GM19395 (cell line): ENCODE measurements around the gene MGLL.

Experiments used
- ATAC-seq: cut with Tn5 transposase; IDR thresholded peaks from one replicate; pipeline ENCODE4 v1.9.1; 2021; ENCODE audit warnings: mild to moderate bottlenecking, moderate library complexity; ENCODE audit not compliant: unreplicated experiment

The MGLL gene

DNA sequence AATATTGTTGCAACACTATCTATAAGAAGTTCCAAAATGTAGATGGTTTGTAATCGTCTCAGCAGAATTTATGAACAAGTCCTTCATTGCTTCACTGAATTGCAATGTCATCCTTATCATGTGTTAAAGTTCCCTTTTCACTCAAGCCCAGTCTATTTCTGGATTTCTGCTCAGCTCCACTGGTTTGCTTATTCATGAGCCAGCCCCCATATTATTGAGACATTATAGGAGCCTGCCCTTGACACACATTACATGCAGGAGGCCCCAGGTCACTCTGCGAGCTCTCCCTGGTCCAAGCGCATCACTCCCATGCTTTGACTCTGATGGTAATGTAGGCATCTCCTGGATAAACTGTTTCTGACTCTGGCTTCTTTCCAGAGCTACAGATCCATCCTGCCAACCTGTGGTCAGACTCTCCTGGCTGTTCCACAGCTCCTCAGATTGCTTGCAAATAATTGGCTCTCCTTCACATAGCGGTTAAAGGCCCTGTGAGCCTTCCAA lies 92.7 kb downstream of the MGLL start:
- ATAC-seq, result no peak

DNA sequence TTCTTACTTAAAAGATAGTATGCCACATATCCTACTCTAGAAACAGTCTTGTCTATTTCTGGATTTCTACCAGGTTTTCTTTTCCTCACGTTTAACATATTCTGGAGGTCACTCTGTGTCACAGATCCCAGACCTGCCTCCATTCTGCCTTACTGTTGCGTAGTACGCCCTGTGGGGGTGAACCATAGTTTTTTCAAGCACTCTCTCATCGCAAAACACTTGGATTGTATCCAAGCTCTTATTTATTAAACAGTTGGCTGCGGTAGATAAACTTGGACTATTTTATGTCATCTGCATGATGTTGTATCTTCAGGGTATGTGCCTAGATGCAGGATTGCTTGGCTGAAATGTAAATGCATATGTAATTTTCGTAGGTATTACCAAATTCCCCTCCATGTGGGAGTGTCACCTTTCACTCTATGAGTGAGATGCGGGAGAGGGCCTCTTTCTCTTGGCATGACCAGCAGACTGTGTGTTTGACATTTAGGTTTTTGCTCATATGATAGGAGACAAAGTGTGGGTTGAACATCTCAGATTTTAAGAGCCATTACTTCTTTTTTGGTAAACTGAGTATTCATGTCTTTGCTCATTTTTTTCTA lies 93.8 kb downstream of the MGLL start:
- no peak for ATAC-seq

DNA sequence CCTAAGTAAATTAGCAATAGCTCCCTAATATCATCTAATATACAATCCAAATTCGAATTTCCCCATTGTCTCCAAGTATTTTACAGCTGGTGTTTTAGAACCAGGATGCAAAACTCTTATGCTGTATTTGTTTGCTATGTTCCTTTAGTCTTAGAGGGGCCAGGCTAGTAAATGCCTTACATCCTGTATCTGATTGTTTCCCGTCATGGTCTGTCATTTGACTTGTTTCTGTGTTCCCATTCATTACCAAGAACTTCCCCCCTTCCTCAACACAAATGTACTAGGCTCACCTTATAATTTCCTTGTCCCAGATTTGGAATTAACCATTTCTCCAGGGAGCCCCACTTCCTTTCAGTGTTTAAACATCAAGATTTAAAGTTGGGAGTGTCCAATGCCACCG lies 95.4 kb downstream of the MGLL start:
- ATAC-seq, result no peak

DNA sequence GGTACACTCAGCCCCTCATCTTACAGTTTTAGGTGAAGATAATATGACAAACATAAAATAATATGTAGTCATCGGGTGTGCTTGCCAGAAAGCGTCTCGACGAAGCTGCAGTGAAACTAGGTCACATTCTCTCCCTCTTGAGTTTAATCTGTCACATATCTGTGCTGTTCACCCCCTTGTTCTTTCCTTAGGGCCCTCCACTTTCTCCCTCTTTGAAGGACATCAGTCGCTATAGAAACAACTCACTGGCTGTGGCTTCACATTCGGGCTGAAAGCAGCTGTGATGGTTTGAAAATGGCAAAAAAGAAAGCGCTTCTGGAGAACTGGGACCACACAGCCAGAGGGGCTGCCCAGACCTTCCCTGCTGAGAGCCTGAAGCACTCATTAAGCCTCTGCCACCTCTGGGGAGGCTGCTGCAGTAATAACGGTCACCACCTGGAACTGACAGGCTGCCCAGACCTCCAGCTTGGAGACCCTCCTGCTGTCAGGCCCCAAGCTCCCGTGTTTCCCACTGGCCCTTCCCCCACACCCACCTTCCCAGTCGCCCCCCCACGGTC lies 99.2 kb downstream of the MGLL start:
- no peak for ATAC-seq

DNA sequence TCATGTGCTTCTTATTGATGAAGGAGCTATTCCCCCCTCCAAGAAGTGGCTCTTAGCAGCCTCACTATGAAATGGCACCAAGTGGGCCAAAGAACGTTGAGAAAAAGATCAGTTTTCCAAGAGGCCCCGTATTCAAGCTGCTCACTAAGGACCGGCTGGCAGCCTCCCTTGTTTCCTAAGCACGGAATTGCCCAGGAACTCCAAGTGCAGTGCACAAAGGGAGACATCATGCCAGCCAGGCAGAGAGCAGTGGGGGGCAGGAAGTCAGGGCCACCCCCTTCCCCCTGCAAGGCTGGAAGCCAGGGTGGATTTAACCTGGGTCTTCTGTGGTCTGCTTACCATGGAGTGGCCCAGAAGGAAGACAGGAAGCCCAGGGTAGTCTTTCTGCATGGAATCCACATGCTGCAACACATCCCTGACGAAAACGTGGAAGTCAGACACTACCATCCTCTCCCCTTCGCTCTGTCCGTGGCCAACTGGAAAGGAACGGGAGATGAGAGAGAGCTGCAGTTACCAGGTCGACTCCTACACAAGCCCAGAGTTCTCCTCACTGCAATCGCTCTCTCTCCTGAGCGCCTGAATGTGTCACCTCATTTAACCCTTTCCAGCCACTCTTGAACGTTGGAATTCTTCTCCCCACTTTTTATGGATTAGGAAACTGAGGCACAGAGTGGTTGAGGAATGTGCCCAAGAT lies 100.1 kb downstream of the MGLL start:
- no peak for ATAC-seq

DNA sequence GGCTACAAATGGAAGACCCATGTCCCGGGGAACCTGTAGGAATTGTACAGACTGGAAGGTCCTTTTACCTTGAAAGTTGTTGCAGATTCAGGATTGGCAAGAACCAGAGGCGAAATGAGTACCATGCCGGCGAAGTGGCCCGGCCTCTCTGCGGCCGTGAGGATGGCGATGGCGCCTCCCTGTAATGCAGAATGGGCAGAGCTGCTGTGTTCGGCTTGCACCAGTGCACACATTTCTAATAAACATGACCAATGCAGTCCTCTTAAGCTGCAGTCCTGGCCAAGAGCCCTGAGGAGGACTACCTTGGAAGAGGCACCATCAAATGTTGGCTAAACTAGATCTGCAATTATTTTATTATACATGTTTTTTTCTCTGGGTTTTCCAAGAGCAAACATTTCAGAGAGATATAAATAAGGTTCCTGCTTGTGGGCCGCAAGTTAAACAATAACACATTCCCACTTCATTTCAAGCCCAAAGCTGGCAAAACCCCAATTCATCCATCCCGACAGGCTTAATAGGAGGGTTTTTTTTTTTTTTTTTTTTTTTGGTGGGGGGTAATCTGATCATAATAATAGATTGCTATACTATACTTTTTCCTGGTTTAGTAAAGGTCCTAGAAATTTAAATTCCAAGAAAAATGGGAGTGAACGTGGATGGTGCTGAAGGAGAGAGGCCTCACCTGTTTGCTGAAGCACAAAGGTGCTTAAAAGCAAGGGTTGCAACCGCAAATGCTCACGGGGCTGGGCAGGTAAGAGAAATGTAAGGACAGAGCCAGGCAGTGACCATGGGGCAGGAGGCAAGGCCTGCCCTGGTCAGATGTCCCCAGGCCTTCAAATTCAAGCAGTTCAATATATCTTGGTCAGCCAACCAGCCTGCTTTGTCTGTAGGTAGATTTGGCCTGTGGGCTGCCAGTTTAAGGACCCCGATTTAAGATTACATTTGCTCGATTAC lies 101.1 kb downstream of the MGLL start:
- ATAC-seq, result no peak

DNA sequence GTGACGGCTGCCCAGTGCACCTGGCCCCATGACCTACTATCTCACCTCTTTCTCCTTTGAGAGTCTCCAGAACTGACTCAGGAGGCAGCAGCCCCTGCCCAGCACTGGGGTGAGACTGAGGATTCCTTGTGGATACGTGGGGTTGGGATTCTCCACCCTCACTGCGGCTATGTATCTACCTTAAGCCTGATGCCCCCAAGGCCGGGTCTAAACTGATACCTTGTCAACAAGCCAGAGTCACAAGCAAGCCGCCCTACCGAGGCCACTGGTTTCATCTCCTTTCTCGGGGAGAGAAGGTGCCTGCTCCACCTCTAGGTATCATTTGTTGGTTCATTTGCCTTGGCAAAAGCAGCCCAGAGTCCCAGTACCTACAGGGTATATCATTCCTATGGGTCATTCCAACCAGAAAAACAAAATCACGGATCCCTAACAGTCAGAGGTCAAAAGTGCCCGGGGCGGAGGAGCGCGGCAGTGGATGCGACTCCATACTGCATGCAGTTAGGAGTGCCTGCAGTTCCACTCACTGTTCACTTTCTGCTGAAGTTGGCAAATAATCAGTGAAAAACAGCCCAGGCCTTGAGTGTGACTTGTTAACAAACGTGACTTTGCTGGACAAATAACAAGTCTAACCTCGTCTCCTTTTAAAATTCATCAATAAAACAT lies 102.0 kb downstream of the MGLL start:
- ATAC-seq, result no peak

DNA sequence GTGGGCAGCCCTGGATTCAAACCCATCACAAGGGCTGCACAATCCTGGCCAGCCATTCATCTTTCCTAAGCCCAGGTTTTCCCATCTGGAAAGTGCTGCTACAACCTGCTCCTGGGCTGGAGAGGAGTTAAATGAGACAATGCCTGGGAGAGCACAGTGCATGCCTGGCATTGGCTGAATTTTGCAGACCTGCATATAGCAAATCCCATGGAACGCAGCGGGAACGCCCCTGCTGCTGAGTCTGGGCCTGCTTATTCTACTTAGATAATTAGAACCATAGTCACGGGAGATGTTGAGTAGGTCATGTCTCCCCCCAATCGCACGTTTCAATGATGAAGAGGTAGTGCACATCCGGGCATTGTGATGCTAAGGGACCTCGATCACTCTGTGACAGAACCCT lies 102.9 kb downstream of the MGLL start:
- no peak for ATAC-seq

DNA sequence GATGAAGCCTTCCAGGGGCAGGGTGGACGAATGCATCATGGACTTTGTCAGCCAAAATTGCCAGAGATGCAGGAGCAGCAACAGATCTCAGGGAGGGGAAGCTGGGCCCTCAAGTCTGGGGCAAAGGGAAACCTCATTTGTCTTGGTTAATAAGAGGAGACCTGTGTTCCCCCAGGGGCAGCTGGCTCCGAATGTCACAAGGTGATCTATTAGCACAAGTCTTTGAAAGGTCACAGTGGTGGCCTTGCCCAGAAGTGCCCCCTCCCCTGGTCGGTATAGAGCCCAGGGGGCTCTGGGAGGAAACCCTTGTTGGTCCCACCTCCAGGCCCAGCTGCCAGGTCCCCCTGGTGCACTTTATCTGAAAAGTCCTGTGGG lies 103.4 kb downstream of the MGLL start:
- ATAC-seq, result no peak

DNA sequence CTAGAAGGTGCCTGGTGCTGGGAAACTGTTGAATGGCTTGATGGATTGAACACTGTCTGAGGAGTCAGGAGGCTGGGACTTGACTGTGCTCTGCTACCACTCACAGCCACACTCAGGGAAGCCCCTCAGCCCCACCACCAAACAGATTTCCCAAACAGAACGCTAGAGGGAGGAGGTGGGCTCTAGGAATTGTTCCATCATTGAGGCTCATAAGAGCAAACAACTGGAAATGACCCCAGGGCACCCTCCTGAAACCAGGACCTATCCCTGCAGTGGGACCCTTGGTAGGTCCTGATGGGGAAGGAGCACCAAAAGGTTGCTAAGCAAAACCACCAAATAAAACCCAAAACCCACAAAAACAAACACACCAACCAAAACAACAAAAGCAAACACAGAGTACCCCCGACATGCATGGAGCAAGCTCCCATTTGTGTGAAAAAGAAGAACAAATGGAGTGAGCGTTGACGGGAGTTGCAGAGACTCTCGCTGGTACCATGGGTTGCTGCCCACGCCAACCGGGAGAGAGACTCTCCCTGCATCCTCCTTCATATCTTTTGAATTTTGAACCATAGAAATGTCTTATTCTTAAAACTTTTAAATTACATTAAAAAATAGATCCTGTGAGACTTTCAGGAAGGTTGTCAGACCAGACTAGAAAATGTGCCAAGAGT lies 103.9 kb downstream of the MGLL start:
- no peak for ATAC-seq

DNA sequence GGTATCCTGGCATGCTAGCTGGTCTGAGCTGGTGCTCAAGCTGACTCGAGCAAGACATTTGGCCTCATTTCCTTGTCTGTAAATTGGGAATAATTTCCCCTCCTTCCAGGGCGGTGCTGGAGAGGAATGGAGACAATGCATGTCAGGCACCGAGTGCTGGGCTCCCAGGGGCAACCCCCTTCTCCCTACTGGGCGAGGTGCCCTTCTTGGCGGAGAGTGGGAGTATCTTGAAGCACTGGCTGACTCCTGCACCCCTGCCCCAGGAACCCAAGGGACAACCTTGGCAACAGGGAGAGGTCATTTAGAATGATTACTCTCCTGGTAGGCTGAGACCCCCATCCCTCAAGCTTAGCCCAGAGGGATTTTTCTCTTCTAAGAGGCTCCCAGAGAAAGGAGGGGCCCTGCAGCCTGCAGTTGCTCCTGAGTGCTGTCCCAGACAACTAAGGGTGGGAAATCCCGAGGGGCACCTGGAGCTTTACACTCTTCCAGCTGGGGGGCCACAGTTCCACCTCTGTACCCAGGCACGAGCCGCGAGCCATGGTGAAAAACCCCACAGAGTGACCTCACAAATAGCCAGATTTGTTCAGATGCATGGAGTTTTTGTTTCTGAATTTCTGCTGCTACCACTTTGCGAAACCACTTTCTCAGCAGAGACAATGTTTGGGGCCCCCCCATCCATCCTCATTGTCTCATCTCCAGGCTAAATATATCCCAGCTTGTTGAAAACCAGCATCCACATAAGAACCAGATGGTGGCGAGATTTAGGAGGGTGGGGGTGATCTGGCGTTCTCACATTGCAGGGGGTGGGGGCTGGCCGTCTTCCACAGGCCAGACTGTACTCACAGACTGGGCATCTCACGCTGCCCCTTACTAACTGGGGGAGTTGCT lies 104.7 kb downstream of the MGLL start:
- no peak for ATAC-seq

DNA sequence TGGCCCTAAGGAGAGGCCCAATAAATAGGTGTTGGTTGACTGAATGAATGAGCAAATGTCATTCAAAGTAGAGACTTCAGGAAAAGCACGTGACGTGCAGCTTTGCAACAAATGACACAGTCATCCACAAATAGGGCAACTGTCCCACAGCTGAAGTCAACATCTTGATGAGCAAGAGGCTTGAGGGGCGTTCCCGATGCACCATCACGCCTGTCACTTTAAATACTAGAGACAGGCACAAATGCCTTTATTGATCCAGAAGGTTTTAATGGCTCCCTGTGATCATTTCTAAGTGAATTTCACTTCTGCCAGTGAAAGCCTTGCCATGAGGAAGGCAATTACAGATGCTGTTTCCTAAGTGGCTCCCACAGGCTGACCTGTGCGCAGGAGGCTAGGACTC lies 105.9 kb downstream of the MGLL start:
- ATAC-seq, result no peak

DNA sequence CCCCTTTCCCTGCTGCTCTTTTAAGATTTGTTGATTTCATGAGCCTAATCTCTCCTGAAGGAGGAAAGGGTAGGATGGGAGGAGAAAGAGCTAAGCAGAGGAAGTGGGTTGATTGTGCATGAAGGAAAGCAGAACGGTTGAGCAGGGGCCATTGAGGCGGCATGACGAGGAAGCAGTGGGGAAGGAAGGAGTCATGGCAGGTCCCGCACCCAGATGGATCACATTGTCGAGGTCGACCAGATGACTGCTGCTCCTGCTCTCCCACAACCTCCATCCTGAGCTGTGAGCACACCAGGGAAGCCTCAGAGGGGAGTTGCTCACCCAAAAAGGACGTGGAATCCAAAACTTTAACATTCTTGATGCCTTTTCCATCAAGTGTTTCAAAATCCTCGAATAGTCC lies 106.8 kb downstream of the MGLL start:
- ATAC-seq, result no peak

DNA sequence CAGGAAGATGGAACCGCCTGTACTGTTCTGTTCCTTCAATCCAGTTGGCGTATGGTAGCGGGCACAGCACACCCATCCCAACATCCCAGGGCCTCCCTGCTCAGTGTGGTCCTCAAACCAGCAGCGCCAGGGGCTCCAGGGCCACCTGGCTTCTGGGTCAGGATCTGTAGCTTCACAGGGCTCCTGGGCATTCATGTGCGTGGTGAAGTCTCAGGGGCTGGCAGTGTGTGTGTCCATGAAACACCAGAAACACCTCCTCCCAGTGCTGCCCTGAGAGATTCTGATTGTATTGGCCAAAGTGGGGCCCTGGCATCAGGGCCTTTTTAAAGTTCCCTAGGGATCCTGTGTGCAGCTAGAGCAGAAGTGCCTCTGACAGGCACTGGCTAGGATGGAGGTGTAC lies 107.4 kb downstream of the MGLL start:
- no peak for ATAC-seq

DNA sequence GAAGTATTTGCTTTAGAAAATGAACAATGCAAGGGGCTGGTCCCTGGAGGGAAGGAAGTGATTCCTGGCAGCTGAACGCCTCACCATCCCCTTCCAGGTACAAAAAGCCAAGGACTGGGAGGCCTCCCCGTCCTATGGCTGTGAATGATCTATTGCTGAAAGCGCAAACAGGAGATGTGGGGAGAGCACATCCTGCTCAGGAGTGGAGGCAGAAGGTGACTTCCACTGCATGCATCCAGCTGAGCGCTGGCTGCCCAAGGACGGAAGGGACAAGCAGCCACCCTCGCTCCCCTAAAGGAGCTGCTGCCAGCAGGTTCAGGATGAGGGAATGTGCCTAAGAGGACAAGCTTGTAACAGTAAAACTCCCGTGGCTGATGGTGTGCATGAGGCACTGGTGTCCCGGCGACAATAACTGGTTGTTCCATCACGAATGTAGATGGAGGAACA lies 108.2 kb downstream of the MGLL start:
- no peak for ATAC-seq

DNA sequence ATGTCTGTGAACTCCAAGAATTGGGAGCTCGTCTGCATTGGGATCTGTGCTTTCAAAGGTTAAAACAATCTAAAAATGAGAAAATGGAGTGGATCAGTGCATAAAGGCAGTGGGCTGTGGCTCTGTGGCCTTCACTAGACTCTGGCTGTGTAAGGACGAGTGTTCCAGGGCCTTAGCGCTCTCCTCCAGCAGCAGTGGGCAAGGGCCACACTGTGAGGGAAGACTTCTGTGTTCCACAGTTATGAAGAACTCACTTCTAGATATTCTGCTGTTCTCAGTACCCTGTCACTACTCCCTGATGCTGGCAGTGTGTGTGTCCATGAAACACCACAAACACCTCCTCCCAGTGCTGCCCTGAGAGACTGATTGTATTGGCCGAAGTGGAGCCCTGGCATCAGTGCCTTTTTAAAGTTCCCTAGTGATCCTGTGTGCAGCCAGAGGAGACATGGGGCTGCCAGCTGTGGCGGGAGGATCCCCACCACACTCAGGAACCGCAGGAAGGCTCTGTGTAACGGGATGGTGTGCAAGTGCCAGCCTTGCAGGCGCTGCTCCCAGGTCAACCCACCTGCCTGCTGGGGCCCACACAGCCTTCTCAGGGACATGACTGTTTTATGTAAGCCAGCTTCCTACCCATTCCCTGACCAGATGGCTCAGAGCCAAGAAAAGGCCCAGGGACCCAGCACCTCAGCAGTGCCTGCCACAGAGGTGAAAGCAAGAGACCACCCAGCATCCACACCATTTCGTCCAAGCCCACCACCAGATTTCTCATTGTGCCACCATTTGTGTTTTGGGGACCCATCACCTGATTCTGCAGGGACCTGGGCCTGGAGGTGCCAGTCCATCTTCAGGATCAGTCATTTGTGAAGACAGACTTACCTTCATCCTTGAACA lies 109.2 kb downstream of the MGLL start:
- ATAC-seq, result no peak

DNA sequence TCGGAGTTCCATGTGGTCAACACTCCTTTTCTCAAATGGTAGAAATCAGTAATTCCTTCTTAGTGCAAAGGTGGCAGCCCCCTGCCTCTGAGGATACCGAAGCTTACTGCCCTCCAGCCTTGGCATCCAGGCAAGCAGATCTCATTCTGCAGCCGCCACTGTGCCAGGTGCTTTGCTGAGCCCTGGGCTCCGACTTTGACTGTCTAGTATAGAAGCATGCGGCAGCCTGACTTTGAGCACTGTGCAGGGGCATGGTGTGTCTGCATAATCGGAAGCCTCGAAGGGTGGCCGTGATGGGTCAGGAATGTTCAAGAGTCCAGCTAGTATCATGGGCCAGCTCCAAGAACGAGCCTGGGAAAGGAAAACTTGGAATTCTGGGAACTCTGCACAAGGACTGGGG lies 109.9 kb downstream of the MGLL start:
- no peak for ATAC-seq

DNA sequence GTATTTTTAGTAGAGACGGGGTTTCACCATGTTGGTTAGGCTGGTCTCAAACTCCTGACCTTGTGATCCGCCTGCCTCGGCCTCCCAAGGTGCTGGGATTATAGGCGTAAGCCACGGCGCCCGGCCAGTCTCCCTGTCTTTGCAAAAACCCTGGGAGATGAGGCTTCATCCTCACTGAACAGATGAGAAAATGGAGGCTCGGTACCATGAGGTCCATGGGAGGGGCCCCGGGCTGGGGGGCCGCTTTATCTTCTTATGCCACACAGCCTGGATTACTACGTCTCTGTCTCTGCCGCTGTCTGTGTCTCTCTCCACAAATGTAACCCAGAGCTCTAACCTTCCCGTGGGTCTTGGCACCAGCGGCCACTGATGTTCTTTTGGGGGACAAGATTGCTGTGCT lies 110.4 kb downstream of the MGLL start:
- ATAC-seq, result no peak
